Common myeloid progenitor, CD34-positive (primary cell): Measurements from ENCODE around the gene CIB4.

Experiments
- CTCF ChIA-PET: fragments of 350-600 bp; sonication (Branson Sonifier 250); formaldehyde crosslinking; loops from one replicate; lab custom pipeline; 2021; ENCODE audit warnings: antibody characterized with exemption; lab: Charles Lee
- POLR2A ChIA-PET: fragments of 350-600 bp; sonication (Branson Sonifier 250); formaldehyde crosslinking; loops from one replicate; lab custom pipeline; 2021; ENCODE audit warnings: antibody characterized with exemption; lab: Charles Lee
- DNase-seq, 3 donors: peaks; one replicate each; pipeline versions ENCODE4 v3.0.0 to v3.0.0-alpha.2; 2013
- H3K27ac ChIP-seq, 2 experiments: 1 replicate in 1 of 2; 2 replicates in 1 of 2; pipeline ENCODE4 v1.7.0; 2013; ENCODE audit warnings: inconsistent platforms in 2 of 2, low read length in 2 of 2, mild to moderate bottlenecking in 2 of 2, low read depth in 1 of 2, moderate library complexity in 1 of 2; ENCODE audit not compliant: severe bottlenecking in 2 of 2, insufficient read depth in 1 of 2, poor library complexity in 1 of 2
- H3K27me3 ChIP-seq, 5 experiments: replicated peaks in 2 of 5; 1 replicate in 3 of 5; 2 replicates in 2 of 5; pipeline versions ENCODE4 v1.6.1 to v1.7.0; 2013; ENCODE audit warnings: low read length in 4 of 5, mild to moderate bottlenecking in 2 of 5, moderate library complexity in 2 of 5, inconsistent platforms in 1 of 5; ENCODE audit not compliant: insufficient read depth in 5 of 5, control insufficient read depth in 4 of 5
- H3K36me3 ChIP-seq, 4 experiments: 1 replicate in 2 of 4; 2 replicates in 2 of 4; pipeline versions ENCODE4 v1.6.1 to v1.7.0; 2013; ENCODE audit warnings: low read length in 3 of 4, control low read depth in 1 of 4, mild to moderate bottlenecking in 1 of 4; ENCODE audit not compliant: control insufficient read depth in 4 of 4, insufficient read depth in 4 of 4
- H3K4me1 ChIP-seq, 4 experiments: 1 replicate in 3 of 4; 2 replicates in 1 of 4; pipeline versions ENCODE4 v1.6.1 to v1.7.1; 2013; ENCODE audit warnings: low read length in 3 of 4, mild to moderate bottlenecking in 3 of 4, control low read depth in 1 of 4, inconsistent platforms in 1 of 4, moderate library complexity in 1 of 4; ENCODE audit not compliant: control insufficient read depth in 4 of 4, insufficient read depth in 4 of 4; ENCODE audit errors: control extremely low read depth in 1 of 4
- H3K4me3 ChIP-seq, 7 experiments: 1 replicate in 4 of 7; 2 replicates in 3 of 7; pipeline versions ENCODE4 v1.5.1 to v1.7.0; 2013; ENCODE audit warnings: mild to moderate bottlenecking in 7 of 7, low read length in 6 of 7, moderate library complexity in 6 of 7, inconsistent platforms in 2 of 7, low read depth in 2 of 7, control low read depth in 1 of 7; ENCODE audit not compliant: insufficient read depth in 4 of 7, control insufficient read depth in 1 of 7; ENCODE audit errors: extremely low read depth in 1 of 7
- H3K9me3 ChIP-seq, 5 experiments: 1 replicate in 4 of 5; 2 replicates in 1 of 5; pipeline versions ENCODE4 v1.6.1 to v1.7.1; 2013; ENCODE audit warnings: low read length in 4 of 5, mild to moderate bottlenecking in 2 of 5, inconsistent platforms in 1 of 5, low read depth in 1 of 5, moderate library complexity in 1 of 5; ENCODE audit not compliant: control insufficient read depth in 4 of 5, insufficient read depth in 2 of 5; ENCODE audit errors: control extremely low read depth in 1 of 5
- WGBS: methylation state at CpG from one replicate; pipeline ENCODE4 v1.1.5; 2013; ENCODE audit not compliant: insufficient coverage; 5-methylcytosine and 5-hydroxymethylcytosine counted together

CIB4 gene

DNA sequence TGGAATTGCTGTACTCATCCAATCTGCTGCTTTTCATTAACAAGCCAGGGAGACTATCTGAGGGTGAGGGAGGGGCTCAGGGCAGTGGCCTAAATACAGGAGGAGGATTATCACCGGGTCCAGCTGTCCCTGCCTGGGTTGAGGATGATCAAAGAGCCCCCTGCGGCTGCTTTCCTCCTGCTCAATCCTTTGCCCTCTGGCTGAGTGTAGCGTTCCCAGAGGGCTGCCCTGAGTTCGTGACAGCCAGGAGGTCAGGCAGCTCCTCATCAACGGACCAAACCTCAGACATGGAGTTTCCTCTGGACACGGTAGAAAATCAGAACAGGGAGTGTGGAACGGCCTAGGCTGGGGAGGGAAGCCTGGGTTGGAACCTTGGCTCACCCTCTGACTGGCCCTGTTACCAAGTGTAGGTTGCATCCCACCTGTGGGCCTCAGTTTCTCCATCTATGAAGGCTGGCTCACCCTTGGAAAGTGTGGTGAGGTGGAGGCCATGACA lies 23.5 kb downstream of the CIB4 start:
- peaks cover 0 to 14% (median 4%) of the 10 kb centered on the region in 5 experiments for H3K27me3 ChIP-seq
- ChIA-PET CTCF (interaction anchor here (3.2 kb wide), 1 partner anchor 11 kb away, joined by 21 read pairs; no protein-coding TSS in a partner anchor), POLR2A (no interaction called here)
- H3K4me3 ChIP-seq: no peak overlapping the region
- no peak for DNase-seq
- H3K27ac ChIP-seq: no peak overlapping the region
- peaks cover 0 to 3% (median 0%) of the 10 kb centered on the region in 5 experiments for H3K9me3 ChIP-seq
- no peaks in the 10 kb centered on the region for H3K36me3 ChIP-seq
- WGBS: 97% methylated on average over 7 of the region's 7 CpGs
- peaks cover 0 to 9% (median 6%) of the 10 kb centered on the region in 4 experiments for H3K4me1 ChIP-seq

- POLR2A ChIA-PET: no interaction called here
- H3K4me3 ChIP-seq: no peak overlapping the region
- peaks cover 0 to 14% (median 4%) of the 10 kb centered on the region in 5 experiments for H3K27me3 ChIP-seq
- 87% methylated on average over 6 of the region's 10 CpGs for WGBS
- CTCF ChIA-PET: interaction anchor here (1.5 to 3.2 kb wide), 2 partner anchors 11 to 128 kb away, joined by 5 to 21 read pairs; no protein-coding TSS in a partner anchor
- H3K36me3 ChIP-seq: no peaks in the 10 kb centered on the region
- H3K9me3 ChIP-seq: peaks cover 0 to 3% (median 0%) of the 10 kb centered on the region in 5 experiments
- no peak overlapping the region for H3K27ac ChIP-seq
- no peak for DNase-seq
- H3K4me1 ChIP-seq: peaks cover 0 to 9% (median 6%) of the 10 kb centered on the region in 4 experiments
Measured at GRCh38 chr2:26616706-26617587, 24.2 kb downstream of the CIB4 start.

- ChIA-PET POLR2A (no interaction called here), CTCF (interaction anchor here (1.5 to 3.2 kb wide), 2 partner anchors 10 to 129 kb away, joined by 5 to 21 read pairs; no protein-coding TSS in a partner anchor)
- peaks cover 0 to 14% (median 4%) of the 10 kb centered on the region in 5 experiments for H3K27me3 ChIP-seq
- 98% methylated on average over 10 of the region's 18 CpGs for WGBS
- H3K9me3 ChIP-seq: no peaks in the 10 kb centered on the region
- DNase-seq: no peak
- H3K27ac ChIP-seq: no peak overlapping the region
- peaks cover 0 to 9% (median 6%) of the 10 kb centered on the region in 4 experiments for H3K4me1 ChIP-seq
- H3K4me3 ChIP-seq: no peak overlapping the region
- H3K36me3 ChIP-seq: no peaks in the 10 kb centered on the region
Measured at GRCh38 chr2:26615860-26616705, 25.1 kb downstream of the CIB4 start.

DNA sequence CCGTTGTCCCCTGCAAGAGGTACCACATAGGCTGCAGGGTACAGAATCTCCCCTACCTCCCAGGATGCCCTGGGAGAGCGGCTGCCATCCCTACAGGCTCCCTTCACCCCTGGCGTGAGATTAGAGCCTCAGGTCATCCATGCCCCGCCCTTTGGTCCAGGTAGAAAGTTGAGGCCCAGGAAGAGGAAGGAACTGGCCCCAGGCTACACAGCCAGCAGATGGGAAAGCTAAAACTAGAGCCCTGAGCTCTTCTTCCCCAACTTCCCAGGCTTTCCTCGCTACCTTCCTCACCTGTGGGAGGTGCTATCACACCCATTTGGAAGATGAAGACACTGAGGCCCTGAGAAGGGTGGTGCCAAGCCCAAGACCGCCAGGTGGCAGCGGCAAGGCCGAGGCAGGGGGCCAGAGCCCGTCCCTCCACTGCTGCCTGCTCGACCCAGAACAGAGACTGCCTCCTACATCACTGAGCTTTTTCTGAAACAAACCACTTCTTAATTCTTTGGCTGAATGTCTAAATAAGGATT lies 25.8 kb downstream of the CIB4 start:
- H3K9me3 ChIP-seq: no peaks in the 10 kb centered on the region
- no peak for DNase-seq
- H3K27ac ChIP-seq: no peak overlapping the region
- peaks cover 0 to 9% (median 6%) of the 10 kb centered on the region in 4 experiments for H3K4me1 ChIP-seq
- ChIA-PET CTCF (interaction anchor here (1.5 to 3.2 kb wide), 2 partner anchors 9 to 129 kb away, joined by 5 to 21 read pairs; no protein-coding TSS in a partner anchor), POLR2A (no interaction called here)
- no peaks in the 10 kb centered on the region for H3K36me3 ChIP-seq
- WGBS: 87% methylated on average over 9 of the region's 10 CpGs
- no peak overlapping the region for H3K4me3 ChIP-seq
- H3K27me3 ChIP-seq: peaks cover 0 to 13% (median 4%) of the 10 kb centered on the region in 5 experiments

DNA sequence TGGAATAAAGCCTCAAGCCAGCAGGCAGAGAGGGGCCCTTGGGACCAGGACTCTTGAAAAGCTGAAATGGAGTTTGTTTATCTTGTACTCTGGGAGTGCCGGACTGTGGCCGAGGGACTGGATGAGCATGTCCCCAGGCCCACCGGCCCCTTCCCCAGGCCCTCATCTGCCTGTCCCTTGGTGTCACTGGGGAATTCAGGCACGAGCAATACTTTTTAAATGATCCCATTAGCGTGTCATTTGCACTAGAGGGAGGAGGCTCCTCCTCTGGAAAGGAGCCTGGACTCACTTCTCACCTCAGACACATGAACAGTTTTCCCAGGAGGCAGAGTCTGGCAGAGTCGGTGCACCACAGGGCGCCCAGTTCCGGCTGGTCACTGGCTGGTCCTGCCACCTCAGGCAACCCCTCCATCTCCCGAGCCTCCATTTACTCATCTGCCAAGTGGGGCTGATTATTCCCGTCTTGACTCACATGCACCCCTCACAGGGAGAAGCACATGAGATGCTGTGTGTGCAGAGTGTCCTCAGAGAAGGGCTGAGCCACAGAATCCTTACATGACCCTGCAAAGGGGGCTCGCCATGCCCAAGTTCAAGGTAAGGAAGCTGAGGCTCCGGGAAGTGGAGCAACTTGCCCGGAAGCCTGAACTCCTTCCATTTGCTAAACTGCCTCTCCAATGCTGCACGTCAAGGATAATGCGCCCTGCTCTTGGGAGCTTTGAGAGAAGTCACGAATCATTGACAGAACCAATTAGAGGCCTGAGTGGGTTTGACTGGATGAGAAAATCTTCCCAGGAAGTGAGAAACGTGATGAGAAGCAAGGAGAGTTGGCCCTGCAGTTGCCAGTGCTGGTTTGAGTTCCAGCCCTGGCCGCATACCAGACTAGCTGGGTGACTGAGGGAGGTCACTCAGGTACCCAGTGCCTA lies 26.7 kb downstream of the CIB4 start:
- no peak overlapping the region for H3K27ac ChIP-seq
- peaks cover 0 to 5% (median under 1%) of the 10 kb centered on the region in 5 experiments for H3K27me3 ChIP-seq
- no peaks in the 10 kb centered on the region for H3K36me3 ChIP-seq
- ChIA-PET POLR2A (no interaction called here), CTCF (interaction anchor here (3.2 kb wide), 1 partner anchor 8 kb away, joined by 21 read pairs; no protein-coding TSS in a partner anchor)
- no peaks in the 10 kb centered on the region for H3K9me3 ChIP-seq
- H3K4me1 ChIP-seq: peaks cover 0 to 7% (median 6%) of the 10 kb centered on the region in 4 experiments
- 96% methylated on average over 17 of the region's 18 CpGs for WGBS
- no peak for DNase-seq
- H3K4me3 ChIP-seq: no peak overlapping the region
